HG03064 (cell line): ENCODE data around the gene RBMS3.
"Not testable (repeated sequence)": the region's sequence is repeated elsewhere in the genome, so short reads cannot be mapped to it uniquely, and the experiment has no call there.

Experiments used
- ATAC-seq: cut with Tn5 transposase; IDR thresholded peaks from one replicate; pipeline ENCODE4 v1.9.1; 2021; ENCODE audit warnings: low read depth; ENCODE audit not compliant: unreplicated experiment

RBMS3 gene

DNA sequence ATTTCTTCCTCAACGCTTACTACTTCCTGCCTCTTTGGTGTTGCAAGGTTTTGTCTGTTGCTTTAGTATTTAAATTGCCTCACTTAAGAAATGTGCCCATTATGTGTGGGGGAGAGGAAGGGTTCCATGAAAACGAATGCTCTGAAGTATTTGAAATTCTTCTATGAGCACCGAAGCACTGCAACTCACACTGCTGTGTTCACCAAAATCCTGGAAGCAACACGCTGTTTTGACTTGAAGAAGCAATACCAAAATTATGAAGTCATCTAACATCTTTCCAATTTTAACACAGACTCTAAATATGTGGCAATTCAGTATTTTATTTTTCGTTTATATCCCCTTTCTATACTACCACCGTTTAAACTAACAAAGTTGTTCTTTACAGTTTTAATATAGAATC is 101.5 kb downstream of the RBMS3 start:
- no peak for ATAC-seq

- no peak for ATAC-seq
These were observed 102.0 kb downstream of the RBMS3 start for GRCh38 chr3:29382845-29383244.

- ATAC-seq: no peak
These were observed 103.8 kb downstream of the RBMS3 start for GRCh38 chr3:29384640-29385039.

- ATAC-seq: no peak
These were observed 104.4 kb downstream of the RBMS3 start for GRCh38 chr3:29385046-29385830.

GRCh38 chr3:29389362-29389761 is 108.5 kb downstream of the RBMS3 start:
- ATAC-seq: no peak

DNA sequence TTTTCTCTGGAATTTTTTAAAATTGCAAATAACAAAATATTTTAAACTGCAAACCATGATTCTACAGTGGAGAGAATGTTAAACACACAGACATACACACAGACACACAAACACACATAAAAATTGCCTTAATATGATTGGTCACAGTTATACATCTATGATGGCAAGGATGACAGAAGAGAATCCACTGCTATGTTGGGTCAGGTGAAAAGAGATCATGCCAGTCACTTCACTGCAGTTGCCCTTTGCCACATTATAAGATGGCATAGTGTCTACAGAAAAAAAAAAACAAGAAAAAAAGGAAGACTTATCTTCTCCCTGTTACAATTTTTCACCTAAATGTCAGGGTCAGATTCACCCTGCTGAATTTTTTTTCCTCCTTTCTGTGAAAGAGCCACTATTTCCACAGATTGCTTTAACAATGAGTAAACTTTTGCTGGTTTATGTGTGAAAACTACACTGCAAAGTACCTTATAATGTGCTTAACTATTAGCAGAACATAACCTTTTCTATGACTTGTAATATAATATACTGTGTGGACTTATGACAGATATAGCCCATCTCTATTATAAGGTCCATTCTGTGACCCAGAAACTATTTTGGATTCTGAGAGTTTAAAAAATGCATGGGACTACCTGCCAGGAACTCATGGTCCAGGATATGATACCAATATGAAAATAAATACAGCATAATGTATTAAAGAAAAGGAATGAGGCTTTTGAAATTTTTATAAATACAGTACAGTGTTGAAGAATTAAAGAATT is 111.9 kb downstream of the RBMS3 start:
- ATAC-seq: no peak

DNA sequence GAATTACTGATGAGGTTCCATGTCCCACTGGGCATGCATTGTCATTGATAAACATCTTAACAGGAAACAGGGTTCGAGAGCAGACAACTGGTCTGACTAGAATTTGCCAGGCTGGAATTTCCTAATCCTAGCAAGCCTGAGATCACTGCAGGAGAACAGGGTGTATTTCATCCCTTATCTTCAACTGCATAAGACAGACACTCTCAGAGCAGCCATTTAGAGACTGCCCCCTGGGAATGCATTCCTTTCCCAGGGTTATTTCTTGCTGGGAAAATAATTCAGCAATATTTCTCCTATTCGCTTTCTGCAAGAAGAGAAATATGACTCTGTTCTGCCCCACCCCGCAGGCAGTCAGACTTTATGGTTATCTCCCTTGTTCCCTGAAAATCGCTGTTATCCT is 113.1 kb downstream of the RBMS3 start:
- not testable (repeated sequence) for ATAC-seq

DNA sequence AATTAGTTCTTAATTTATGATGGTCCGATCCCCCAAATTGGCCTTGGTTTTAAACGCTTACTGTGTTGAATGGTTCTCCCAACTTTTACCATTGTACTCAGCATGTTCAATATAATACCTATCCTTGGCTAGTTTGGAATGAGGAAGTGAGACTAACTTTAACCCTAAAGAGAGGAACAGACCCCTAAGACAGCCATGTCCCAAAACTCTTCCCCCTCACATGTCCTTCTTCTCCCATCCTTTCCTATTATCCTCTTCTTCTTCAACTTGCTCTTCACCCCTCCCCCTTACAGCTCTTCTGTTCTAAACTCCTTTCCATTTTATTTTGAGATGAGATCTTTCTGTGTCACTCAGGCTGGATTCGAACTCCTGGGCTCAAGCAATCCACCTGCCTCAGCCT is 116.5 kb downstream of the RBMS3 start:
- ATAC-seq: no peak

- no peak for ATAC-seq
These were observed 117.9 kb downstream of the RBMS3 start for GRCh38 chr3:29398787-29399186.

GRCh38 chr3:29406291-29406832 is 125.5 kb downstream of the RBMS3 start:
- no peak for ATAC-seq

GRCh38 chr3:29408676-29409075 is 127.8 kb downstream of the RBMS3 start:
- ATAC-seq: no peak

DNA sequence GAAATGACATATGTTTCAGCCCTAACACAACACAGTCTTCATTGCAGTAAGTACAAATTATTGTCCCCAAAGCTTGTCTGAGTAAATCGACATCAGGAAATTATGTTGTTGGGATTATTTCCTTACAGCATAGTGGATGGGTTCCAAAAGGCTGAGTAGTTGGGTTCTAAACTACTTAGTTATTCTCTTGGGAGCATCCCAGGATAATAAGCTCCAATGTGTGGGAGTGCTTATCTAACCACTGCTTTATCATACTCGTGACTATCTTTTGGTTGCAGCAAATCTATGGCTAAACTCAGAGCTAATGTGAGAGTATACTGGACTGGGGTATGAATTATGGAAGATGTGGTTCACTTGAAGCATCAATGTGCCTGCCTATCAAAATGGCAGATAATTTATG is 128.5 kb downstream of the RBMS3 start:
- ATAC-seq: no peak

DNA sequence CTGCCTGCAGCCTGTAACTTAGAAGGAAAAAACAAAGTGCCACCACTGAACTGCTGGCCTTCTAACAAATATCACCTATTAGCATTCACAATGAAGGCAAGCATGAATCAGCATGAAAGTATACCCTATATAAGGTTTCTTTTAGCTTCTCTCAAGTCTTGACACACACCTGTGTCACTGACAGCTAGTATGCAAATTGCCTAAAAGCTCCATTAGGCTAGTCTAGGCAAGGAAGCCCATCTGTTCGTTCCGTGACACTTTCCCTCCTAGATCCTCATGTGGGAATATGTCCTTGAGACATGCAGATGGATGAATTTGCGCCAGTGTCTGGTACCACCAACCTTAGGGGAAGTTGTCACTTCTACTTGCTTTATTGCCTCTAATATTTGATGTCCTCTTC is 129.3 kb downstream of the RBMS3 start:
- no peak for ATAC-seq

DNA sequence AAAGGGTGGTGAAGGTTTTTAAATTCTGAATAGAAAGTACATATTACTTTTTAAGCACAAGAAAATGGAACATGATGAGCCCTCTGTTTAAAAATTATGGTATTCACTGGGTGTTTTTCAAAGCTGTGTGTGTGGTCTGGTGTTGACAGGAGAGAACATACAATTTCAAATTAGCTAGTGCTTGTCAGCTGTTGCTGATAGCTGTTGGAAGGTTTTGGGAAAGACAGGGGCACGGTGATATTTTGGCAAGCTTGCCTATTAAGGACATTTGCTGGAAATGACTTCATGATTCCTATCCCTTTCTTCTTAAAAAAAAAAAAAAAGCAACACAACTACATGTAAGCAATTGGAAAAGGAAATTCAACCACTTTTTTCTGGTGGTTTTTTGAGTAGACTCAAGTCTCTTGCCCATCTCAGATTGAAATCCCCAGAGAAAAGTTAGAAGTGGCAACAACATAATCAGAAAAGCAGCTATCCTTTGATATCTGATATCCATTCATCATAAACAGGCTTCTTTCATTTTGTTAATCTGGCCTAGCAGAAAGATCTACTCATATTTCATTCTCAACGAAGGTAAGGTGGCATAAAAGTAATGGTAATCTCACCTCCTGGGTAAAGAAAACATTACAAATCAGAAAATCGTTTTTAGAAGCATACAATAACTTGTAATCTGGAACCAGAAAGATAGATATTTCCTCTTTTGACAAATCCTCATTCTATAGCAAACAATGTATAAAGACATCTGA is 130.0 kb downstream of the RBMS3 start:
- ATAC-seq: no peak

DNA sequence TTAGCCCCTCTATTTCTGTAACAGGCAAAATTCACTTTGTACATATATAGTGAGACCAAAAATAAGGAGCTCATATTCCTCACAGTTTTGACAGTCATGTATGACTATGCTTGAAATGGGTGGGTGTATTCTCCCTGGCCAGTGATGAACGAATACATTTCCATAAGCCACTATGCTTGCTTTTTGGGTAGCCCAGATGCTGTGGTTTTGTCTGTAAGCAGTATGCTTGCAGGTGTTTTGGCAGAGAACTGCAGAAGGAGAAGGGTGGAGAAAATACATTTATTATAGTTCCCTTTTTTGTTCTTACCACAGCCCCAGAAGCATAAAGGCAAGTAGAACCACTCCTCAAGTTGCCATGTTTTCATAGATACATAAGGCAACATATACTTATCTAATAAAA is 131.2 kb downstream of the RBMS3 start:
- ATAC-seq: no peak

DNA sequence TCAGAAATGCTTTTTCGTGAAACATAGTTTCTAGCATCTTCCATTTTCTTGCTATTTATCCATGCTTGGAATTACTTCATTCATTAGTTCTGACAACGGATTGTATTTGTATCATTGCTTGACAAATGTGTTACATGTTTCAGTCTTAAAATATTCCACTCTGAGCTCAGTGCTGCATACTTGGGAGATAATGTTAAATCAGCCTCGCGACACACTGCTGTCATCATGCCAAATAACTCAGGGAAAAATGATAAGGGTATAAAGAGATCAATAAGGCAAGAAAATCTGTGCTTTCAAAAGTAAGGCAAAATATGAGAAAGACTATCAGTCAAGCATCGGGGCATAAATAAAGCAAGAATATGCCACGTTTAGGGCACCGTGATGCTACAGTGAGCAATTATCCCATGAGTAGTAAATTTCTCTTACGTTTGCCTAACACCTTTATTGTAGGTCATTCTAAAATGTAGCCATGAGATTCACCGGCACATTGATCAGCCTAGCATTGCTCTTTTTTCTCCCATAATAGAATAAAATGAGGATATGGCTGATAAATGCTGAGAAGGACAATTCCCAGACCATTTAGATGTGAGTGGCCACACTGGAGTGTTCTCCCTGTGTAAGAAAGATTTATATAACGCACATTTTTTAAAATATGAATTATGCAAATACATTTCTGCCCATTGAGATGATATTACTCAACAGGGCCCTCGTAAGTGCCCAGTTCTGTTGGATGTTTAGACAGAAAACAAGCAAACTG is 133.8 kb downstream of the RBMS3 start:
- no peak for ATAC-seq

- no peak for ATAC-seq
These were observed 134.8 kb downstream of the RBMS3 start for GRCh38 chr3:29415482-29416223.

GRCh38 chr3:29416514-29416913 is 135.6 kb downstream of the RBMS3 start:
- ATAC-seq: no peak

DNA sequence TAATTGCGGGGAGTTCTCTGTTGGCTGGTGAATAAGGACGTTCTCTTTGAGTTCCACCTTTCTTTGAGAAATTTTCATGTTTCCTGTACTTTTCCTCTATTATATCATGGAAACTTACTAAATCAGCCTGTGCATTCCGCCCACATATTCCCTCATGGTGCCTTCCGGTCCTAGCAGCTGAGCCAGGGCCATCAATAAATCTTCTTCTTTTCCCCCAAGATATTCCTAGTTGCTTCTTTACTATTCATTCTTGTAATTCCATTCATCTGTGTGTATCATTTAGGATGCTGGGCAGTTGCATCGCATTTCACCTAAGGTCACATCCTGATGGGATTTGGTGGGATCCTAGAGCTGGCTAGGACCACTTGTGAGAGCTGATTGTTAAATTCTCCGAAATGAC is 139.2 kb downstream of the RBMS3 start:
- ATAC-seq: no peak
